ENCODE data around the gene RAB8A.
A peak's percentile ranks its signal among the peaks of the same experiment; 100 is the strongest.
"Not testable (repeated sequence)": the region's sequence is repeated elsewhere in the genome, so short reads cannot be mapped to it uniquely, and the experiment has no call there.

The RAB8A gene

DNA sequence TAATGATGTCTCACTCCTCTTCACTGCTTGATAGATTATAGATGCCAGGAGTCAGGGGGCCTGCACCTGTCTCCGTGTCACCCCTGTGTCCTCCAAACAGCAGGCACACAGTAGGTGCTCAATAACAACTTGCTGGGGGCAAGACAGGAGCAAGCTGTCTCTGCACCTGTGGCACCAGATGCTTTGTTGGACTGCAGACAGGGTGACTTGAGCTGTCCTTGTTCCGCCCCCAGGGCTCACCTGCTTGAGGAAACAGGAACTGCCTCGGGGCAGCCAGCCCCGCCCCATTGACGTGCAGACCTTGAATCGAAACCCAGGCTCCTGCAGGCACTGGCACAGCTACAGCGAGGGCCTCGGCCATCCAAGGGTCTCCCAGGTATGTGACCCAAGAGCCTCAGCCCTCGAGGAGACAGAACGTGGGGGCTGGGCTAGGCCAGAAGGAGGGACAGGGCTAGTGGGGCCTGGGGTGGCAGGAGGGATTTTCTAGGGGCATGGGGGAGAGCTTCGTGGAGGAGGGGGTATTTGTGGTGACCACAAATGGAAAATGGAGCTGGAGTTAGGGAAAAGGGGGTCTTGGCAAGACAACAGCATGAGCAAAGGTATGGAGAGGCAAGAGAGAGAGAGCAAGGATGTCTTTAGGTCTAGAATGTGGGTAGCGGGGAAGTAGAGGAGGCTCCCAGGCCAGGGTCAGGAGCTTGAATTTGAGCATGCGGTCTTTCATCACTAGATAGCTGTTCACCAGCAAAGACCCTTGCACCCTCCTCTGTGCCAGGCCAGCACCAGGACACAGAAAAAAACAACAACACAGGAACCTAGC lies 31.9 kb downstream of the RAB8A start, which contains the start of gene HSH2D:
HSH2D (plus strand) TSS at position 287 of the 817 bp plus-strand sequence. CDS start 5,066 bp downstream, outside the sequence.
- peak; percentile 50 for DNase-seq

GRCh38 chr19:16144216-16144581 lies 32.5 kb downstream of the RAB8A start:
- DNase-seq, result no peak

DNA sequence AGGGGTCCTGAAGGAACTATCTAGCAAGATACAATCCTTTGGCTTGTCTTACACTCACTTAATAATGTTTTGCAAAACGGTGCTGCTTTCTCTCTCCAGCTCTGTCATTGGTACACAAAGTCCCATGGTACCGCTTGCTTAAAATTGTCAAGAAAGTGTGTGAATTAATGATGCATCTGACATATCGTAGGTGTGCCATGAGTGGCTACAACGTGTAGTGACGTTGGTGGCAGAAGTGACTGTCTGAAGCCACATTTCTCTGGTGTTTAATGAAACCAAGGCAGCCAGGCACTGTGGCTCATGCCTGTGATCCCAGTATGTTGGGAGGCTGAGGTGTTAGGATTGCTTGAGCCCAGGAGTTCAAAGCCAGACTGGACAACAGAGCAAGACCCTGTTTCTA lies 34.4 kb downstream of the RAB8A start:
- no peak for DNase-seq

GRCh38 chr19:16148443-16149229 lies 36.9 kb downstream of the RAB8A start:
- no peak for DNase-seq

- DNase-seq, result no peak
These were observed 42.1 kb downstream of the RAB8A start for GRCh38 chr19:16153582-16154336.

GRCh38 chr19:16154557-16154956 lies 42.9 kb downstream of the RAB8A start:
- DNase-seq, result no peak

DNA sequence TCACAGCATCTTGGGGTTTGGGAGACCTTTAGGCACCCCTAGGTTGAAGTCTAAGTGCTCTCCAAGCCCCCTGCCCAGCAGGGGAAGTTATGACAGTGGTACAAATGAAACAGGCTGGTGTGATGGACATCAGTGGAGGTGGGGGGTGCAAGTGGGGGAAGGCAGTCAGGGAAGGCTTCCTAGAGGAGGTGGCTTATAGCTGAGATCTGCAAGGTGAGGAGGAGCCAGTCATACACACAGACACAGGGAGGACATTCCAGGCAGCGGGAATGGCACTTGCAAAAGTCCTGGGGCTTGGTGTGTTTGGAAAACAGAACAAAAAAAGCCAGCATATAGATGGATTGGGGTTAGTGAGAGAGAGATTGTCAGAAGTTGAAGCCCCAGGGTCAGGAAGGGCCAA lies 43.4 kb downstream of the RAB8A start:
- no peak for DNase-seq

GRCh38 chr19:16156904-16157303 lies 45.2 kb downstream of the RAB8A start:
- DNase-seq, result no peak

DNA sequence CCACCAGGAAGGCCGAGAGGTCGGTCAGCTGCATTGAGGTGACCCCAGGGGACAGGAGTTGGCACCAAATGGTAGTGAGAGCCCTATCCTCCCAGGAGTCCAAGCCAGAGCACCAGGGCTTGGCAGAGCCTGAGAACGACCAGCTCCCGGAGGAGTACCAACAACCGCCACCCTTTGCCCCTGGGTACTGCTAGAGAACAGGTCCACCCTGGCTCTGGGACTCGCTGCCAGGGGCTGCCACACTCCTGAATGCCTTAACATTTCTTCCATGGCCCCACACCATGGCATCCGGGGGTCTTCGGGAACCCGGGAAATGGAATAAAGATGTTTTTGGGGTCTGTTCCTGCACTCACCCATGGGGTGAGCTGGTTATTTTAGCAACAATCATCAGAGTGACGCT lies 45.9 kb downstream of the RAB8A start:
- no peak for DNase-seq

GRCh38 chr19:16159655-16160054 lies 48.0 kb downstream of the RAB8A start:
- no peak for DNase-seq

GRCh38 chr19:16160445-16160942 lies 48.8 kb downstream of the RAB8A start:
- no peak for DNase-seq

- no peak for DNase-seq
These were observed 49.4 kb downstream of the RAB8A start for GRCh38 chr19:16160943-16161560.

DNA sequence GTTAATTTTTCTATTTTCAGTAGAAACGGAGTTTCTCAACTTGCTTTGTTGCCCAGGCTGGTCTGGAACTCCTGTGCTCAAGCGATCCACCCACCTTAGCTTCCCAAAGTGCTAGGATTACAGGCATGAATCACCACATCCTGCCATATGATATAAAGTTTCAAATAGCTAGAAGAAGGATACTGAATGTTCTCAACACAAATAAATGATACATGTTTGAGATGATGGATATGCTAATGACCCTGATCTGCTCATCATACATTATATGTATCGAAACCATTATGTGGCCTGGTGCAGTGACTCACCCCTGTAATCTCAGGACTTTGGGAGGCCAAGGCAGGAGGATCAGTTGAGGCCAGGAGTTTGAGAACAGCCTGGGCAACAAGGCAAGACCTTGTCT lies 50.2 kb downstream of the RAB8A start:
- DNase-seq, result no peak

DNA sequence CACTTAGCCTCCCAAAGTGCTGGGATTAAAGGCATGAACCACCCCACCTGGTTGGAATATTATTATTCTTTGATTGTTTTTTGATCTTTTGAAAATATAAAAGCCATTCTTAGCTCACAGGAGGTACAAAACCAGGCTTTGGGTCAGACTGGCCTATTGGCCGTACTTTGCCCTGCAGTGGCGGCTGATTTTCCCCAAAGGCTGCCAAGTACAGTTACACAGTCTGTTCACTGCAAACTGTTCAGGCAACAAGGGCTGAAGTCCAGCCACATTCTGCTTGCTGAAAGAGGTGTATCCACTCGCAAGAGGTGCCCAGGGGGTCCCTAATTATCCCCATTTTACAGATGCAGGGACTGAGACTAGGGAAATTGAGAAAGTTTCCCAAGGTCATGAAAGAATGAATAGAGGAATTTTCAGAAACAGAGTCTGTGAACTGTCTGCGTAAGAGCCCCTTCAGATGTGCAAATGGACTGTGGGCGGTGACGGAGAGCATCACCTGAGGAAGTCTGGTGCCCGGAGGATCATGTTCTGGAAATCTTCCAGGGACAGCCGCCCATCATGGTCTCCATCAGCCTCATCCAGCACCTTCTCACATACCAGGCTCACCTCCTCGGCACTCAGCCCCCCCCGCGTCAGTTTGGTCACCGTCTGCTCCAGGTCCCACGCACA lies 52.7 kb downstream of the RAB8A start:
- DNase-seq, result no peak

DNA sequence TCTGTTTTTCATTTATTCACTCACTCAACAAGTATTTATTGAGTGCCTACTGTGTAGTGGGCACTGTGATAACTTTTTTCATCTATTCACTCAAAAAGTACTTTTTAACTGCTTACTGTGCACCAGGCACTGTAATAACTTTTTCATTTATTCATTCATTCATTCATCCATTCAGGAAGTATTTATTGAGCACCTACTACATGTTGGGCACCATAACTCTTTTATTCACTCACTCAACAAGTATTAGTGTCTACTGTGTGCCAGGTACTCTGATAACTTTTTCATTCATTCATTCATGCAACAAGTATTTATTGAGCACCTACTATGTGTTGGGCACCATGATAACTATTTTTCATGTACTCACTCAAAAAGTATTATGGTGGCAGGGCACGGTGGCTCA lies 54.7 kb downstream of the RAB8A start:
- no peak for DNase-seq

DNA sequence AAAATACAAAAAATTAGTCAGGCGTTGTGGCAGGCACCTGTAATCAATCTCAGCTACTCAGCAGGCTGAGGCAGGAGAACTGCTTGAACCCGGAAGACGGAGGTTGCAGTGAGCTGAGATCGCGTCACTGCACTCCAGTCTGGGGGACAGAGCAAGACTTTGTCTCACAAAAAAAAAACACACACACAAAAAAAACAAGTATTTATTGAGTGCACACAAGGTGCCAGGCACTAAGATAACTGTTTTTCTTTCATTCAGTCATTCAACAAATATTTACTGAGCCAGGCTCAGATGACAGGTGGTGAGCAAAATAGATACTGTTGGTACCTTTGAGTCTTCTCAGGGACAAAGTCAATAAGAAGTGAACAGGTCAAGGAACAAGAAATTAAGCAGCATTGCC lies 55.4 kb downstream of the RAB8A start:
- no peak for DNase-seq

GRCh38 chr19:16168465-16169081 lies 56.9 kb downstream of the RAB8A start:
- no peak for DNase-seq

DNA sequence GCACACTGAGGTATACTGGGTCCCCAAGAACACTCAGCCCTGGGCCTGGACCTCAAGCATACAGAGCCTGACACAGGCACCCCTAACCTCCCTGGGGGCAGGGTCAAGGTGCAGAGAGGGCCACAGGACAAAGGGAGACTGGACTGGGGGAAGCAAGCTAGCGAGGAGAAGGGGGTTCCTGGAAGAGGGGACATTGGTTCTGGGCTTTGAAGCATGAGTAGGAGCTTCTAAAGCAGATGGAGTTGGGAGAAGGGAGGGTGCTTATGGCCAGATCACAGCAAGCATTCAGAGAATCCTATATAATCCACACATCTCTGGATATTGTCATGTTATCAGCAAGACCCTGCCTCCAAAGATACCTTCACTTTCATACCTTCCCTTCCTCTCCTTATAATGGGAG lies 58.4 kb downstream of the RAB8A start:
- no peak for DNase-seq

- no peak for DNase-seq
These were observed 64.3 kb downstream of the RAB8A start for GRCh38 chr19:16175954-16176353.

- DNase-seq, result not testable (repeated sequence)
These were observed 67.2 kb downstream of the RAB8A start for GRCh38 chr19:16178866-16179265.

DNA sequence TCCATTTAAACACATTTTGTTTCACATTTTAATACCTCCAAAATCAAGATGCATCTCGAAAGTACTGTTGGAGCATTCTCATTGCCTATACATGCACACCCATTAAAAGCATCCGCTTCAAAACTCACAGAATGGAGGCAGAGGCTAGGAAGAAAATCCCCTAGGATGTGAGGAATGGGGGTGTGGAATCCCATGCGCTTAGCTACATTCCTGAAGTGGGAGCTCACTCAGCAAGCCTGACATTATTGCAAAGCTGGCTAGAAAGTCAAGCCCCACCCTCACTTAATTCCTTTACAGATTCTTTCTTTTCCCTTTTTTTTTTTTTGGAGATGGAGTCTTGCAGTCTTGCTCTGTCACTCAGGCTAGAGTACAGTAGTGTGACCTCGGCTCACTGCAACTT lies 68.9 kb downstream of the RAB8A start:
- DNase-seq, result no peak
